ENCODE measurements around the gene CYP26C1.

CYP26C1 gene

GRCh38 chr10:93059975-93060886 is at the start of gene CYP26C1:
Gene CYP26C1 (plus strand): TSS chr10:93060798. CDS start chr10:93061264, 466 bp downstream.
- H3K36me3 Mint-ChIP-seq (ENCODE audit: low read depth) = peaks cover 17% of the 10 kb centered on the region
- peaks cover 26% of the 10 kb centered on the region for H3K4me1 Mint-ChIP-seq (ENCODE audit: low read depth)
- no peaks in the 10 kb centered on the region for H3K9me3 Mint-ChIP-seq
- peak within 1 kb of the TSS; percentile 72 for H3K4me3 Mint-ChIP-seq
- H3K27me3 Mint-ChIP-seq = peaks cover 51% of the 10 kb centered on the region
- H3K27ac Mint-ChIP-seq = no peak within 1 kb of the TSS
- DNase-seq = no peak

GRCh38 chr10:93015722-93016121 is 44.9 kb upstream of the CYP26C1 start:
- H3K4me1 Mint-ChIP-seq (ENCODE audit: low read depth) = no peaks in the 10 kb centered on the region
- no peak overlapping the region for H3K4me3 Mint-ChIP-seq
- no peaks in the 10 kb centered on the region for H3K9me3 Mint-ChIP-seq
- DNase-seq = no peak
- H3K36me3 Mint-ChIP-seq (ENCODE audit: low read depth) = peaks cover 23% of the 10 kb centered on the region
- no peaks in the 10 kb centered on the region for H3K27me3 Mint-ChIP-seq
- no peak overlapping the region for H3K27ac Mint-ChIP-seq

GRCh38 chr10:93023013-93023650 is 37.5 kb upstream of the CYP26C1 start:
- Mint-ChIP-seq H3K9me3 (no peaks in the 10 kb centered on the region), H3K36me3 (ENCODE audit: low read depth) (peaks cover 8% of the 10 kb centered on the region), H3K4me3 (no peak overlapping the region), H3K4me1 (ENCODE audit: low read depth) (no peaks in the 10 kb centered on the region), H3K27ac (no peak overlapping the region), H3K27me3 (no peaks in the 10 kb centered on the region)
- DNase-seq = no peak

GRCh38 chr10:93026072-93026471 is 34.5 kb upstream of the CYP26C1 start:
- Mint-ChIP-seq H3K27me3 (no peaks in the 10 kb centered on the region), H3K27ac (no peak overlapping the region), H3K4me3 (no peak overlapping the region), H3K36me3 (ENCODE audit: low read depth) (peaks cover 6% of the 10 kb centered on the region), H3K9me3 (no peaks in the 10 kb centered on the region), H3K4me1 (ENCODE audit: low read depth) (no peaks in the 10 kb centered on the region)
- DNase-seq = no peak

GRCh38 chr10:93027508-93027907 is 33.1 kb upstream of the CYP26C1 start:
- no peaks in the 10 kb centered on the region for H3K9me3 Mint-ChIP-seq
- no peak overlapping the region for H3K4me3 Mint-ChIP-seq
- no peaks in the 10 kb centered on the region for H3K27me3 Mint-ChIP-seq
- H3K36me3 Mint-ChIP-seq (ENCODE audit: low read depth) = peaks cover 6% of the 10 kb centered on the region
- no peaks in the 10 kb centered on the region for H3K4me1 Mint-ChIP-seq (ENCODE audit: low read depth)
- no peak for DNase-seq
- H3K27ac Mint-ChIP-seq = no peak overlapping the region

GRCh38 chr10:93028883-93029282 is 31.7 kb upstream of the CYP26C1 start:
- peaks cover 6% of the 10 kb centered on the region for H3K36me3 Mint-ChIP-seq (ENCODE audit: low read depth)
- no peak overlapping the region for H3K27ac Mint-ChIP-seq
- H3K4me3 Mint-ChIP-seq = no peak overlapping the region
- H3K4me1 Mint-ChIP-seq (ENCODE audit: low read depth) = no peaks in the 10 kb centered on the region
- no peaks in the 10 kb centered on the region for H3K9me3 Mint-ChIP-seq
- DNase-seq = no peak
- no peaks in the 10 kb centered on the region for H3K27me3 Mint-ChIP-seq

GRCh38 chr10:93030409-93030808 is 30.2 kb upstream of the CYP26C1 start:
- Mint-ChIP-seq H3K4me3 (no peak overlapping the region), H3K27ac (no peak overlapping the region), H3K9me3 (no peaks in the 10 kb centered on the region), H3K27me3 (no peaks in the 10 kb centered on the region), H3K36me3 (ENCODE audit: low read depth) (peaks cover 4% of the 10 kb centered on the region), H3K4me1 (ENCODE audit: low read depth) (no peaks in the 10 kb centered on the region)
- DNase-seq = no peak

- Mint-ChIP-seq H3K4me1 (ENCODE audit: low read depth) (no peaks in the 10 kb centered on the region), H3K27ac (no peak overlapping the region), H3K27me3 (no peaks in the 10 kb centered on the region), H3K4me3 (no peak overlapping the region), H3K9me3 (no peaks in the 10 kb centered on the region), H3K36me3 (ENCODE audit: low read depth) (peaks cover 3% of the 10 kb centered on the region)
- no peak for DNase-seq
Observed at GRCh38 chr10:93032105-93032808, 28.3 kb upstream of the CYP26C1 start.

- Mint-ChIP-seq H3K27me3 (no peaks in the 10 kb centered on the region), H3K9me3 (no peaks in the 10 kb centered on the region), H3K4me3 (no peak overlapping the region), H3K4me1 (ENCODE audit: low read depth) (no peaks in the 10 kb centered on the region), H3K36me3 (ENCODE audit: low read depth) (peaks cover 1% of the 10 kb centered on the region), H3K27ac (no peak overlapping the region)
- no peak for DNase-seq
Observed at GRCh38 chr10:93032809-93033137, 27.8 kb upstream of the CYP26C1 start.

- H3K36me3 Mint-ChIP-seq (ENCODE audit: low read depth) = peaks cover 1% of the 10 kb centered on the region
- no peaks in the 10 kb centered on the region for H3K9me3 Mint-ChIP-seq
- no peak overlapping the region for H3K4me3 Mint-ChIP-seq
- no peak for DNase-seq
- H3K4me1 Mint-ChIP-seq (ENCODE audit: low read depth) = no peaks in the 10 kb centered on the region
- H3K27me3 Mint-ChIP-seq = no peaks in the 10 kb centered on the region
- no peak overlapping the region for H3K27ac Mint-ChIP-seq
Observed at GRCh38 chr10:93034426-93034825, 26.2 kb upstream of the CYP26C1 start.

- no peaks in the 10 kb centered on the region for H3K9me3 Mint-ChIP-seq
- no peak for DNase-seq
- H3K4me3 Mint-ChIP-seq = no peak overlapping the region
Observed at GRCh38 chr10:93039110-93039509, 21.5 kb upstream of the CYP26C1 start.

GRCh38 chr10:93039721-93040120 is 20.9 kb upstream of the CYP26C1 start:
- Mint-ChIP-seq H3K27me3 (no peaks in the 10 kb centered on the region), H3K4me3 (no peak overlapping the region), H3K27ac (no peak overlapping the region), H3K9me3 (no peaks in the 10 kb centered on the region), H3K4me1 (ENCODE audit: low read depth) (no peaks in the 10 kb centered on the region), H3K36me3 (ENCODE audit: low read depth) (peaks cover 1% of the 10 kb centered on the region)
- DNase-seq = no peak

More at GRCh38 chr10:93039110-93039509, 21.5 kb upstream of the CYP26C1 start:
- H3K4me1 Mint-ChIP-seq (ENCODE audit: low read depth) = no peaks in the 10 kb centered on the region
- H3K36me3 Mint-ChIP-seq (ENCODE audit: low read depth) = peaks cover 1% of the 10 kb centered on the region
- H3K27ac Mint-ChIP-seq = no peak overlapping the region
- no peaks in the 10 kb centered on the region for H3K27me3 Mint-ChIP-seq

GRCh38 chr10:93054486-93054885 is 6.1 kb upstream of the CYP26C1 start:
- H3K27ac Mint-ChIP-seq = no peak overlapping the region
- H3K4me3 Mint-ChIP-seq = no peak overlapping the region
- no peaks in the 10 kb centered on the region for H3K4me1 Mint-ChIP-seq (ENCODE audit: low read depth)
- no peak for DNase-seq
- H3K27me3 Mint-ChIP-seq = peaks cover 3% of the 10 kb centered on the region
- no peaks in the 10 kb centered on the region for H3K9me3 Mint-ChIP-seq
- peaks cover 10% of the 10 kb centered on the region for H3K36me3 Mint-ChIP-seq (ENCODE audit: low read depth)

GRCh38 chr10:93058139-93058538 is 2.5 kb upstream of the CYP26C1 start:
- no peak for DNase-seq
- H3K36me3 Mint-ChIP-seq (ENCODE audit: low read depth) = peaks cover 17% of the 10 kb centered on the region
- no peaks in the 10 kb centered on the region for H3K9me3 Mint-ChIP-seq
- peaks cover 31% of the 10 kb centered on the region for H3K27me3 Mint-ChIP-seq
- no peak overlapping the region for H3K27ac Mint-ChIP-seq
- H3K4me3 Mint-ChIP-seq = no peak overlapping the region
- peaks cover 22% of the 10 kb centered on the region for H3K4me1 Mint-ChIP-seq (ENCODE audit: low read depth)

All from activated T-cell treated with anti-CD3 and anti-CD28 coated beads, Interleukin-2, amount 50 U/mL, for 24 hours (primary cell).